Measurements from ENCODE around the gene KRTAP4-16.
"Not testable (repeated sequence)": the region's sequence is repeated elsewhere in the genome, so short reads cannot be mapped to it uniquely, and the experiment has no call there.

KRTAP4-16 gene

DNA sequence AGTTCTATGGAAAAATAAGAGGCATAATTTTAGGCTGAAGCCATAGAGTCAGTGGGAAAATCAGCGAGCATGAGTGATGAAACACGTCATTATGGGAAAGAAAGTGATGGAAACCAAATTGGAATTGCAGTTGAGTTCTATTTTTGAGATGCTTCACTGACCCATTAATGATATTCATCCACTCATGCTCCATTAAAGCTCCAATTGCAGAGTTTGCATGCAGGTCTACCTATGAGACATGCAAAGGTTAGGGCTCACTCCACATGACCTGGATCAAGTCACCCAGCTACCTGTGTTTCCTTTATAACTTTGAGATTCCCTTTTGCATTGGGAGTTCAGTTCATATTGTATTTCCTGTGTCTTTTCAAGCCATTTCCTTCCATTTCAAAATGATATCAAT is 28.3 kb downstream of the KRTAP4-16 start:
- TF ChIP-seq, protein P1, sequence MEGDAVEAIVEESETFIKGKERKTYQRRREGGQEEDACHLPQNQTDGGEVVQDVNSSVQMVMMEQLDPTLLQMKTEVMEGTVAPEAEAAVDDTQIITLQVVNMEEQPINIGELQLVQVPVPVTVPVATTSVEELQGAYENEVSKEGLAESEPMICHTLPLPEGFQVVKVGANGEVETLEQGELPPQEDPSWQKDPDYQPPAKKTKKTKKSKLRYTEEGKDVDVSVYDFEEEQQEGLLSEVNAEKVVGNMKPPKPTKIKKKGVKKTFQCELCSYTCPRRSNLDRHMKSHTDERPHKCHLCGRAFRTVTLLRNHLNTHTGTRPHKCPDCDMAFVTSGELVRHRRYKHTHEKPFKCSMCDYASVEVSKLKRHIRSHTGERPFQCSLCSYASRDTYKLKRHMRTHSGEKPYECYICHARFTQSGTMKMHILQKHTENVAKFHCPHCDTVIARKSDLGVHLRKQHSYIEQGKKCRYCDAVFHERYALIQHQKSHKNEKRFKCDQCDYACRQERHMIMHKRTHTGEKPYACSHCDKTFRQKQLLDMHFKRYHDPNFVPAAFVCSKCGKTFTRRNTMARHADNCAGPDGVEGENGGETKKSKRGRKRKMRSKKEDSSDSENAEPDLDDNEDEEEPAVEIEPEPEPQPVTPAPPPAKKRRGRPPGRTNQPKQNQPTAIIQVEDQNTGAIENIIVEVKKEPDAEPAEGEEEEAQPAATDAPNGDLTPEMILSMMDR (IDR thresholded peaks at IDR 0.05; ENCODE audit: low read depth, low read length) = no peak
- no peak for DNase-seq (ENCODE audit: low read depth in 2 of 2)
- H3K4me3 ChIP-seq (replicated peaks in 1 of 2; ENCODE audit: low read depth in 2 of 2, low read length in 2 of 2) = no peak overlapping the region

DNA sequence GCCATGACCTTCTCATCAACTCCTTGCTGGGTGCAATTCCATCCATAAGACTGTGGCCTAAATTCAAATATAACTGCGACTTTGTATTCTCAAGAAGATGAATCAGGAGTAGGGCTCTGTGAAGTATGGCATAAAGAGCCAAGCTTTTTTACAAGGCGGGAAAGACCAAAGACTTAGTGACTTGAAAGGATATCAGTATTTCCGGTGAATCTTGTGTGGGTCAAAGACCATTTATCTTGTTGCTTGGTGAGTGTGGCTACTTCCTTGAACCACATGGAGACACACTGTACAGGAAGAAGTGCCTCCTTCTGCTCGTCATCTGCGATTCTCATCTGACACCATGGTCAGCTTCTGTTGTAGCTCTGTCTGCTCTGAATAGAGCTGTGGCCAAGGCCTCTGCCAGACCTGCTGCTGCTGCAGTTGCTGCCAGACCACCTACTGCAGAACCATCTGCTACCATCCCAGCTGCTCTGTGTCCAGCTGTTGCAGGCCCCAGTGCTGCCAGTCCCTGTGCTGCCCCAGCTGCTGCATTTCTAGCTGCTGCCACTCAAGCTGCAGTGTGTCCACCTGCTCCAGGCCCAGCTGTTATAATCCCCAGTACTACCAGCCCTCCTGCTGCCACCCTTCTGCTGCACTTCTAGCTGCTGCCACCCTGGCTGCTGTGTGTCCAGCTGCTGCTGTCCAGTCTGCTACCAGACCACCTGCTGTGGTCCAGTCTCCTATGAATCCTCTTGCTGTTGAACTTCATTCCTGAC is 30.2 kb downstream of the KRTAP4-16 start:
- TF ChIP-seq, protein P1 (IDR thresholded peaks at IDR 0.05; ENCODE audit: low read depth, low read length) = no peak
- H3K4me3 ChIP-seq (replicated peaks in 1 of 2; ENCODE audit: low read depth in 2 of 2, low read length in 2 of 2) = no peak overlapping the region
- no peak for DNase-seq (ENCODE audit: low read depth in 2 of 2)

DNA sequence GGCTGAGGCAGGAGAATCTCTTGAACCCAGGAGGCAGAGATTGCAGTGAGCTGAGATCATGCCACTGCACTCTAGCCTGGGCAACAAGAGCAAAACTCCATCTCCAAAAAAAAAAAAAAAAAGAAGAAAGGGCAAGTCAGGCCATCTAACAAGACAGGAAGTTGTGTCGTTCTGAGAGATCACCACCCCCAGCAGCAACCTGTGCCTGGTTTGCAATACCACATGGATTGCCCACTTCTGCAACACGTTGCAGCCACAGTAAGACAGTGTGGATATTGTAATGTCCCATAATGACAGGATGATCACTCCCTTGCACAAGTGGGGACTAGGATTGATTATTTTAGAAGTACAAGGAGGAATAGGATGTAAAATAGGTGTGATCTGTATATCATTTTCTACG is 33.0 kb downstream of the KRTAP4-16 start:
- TF ChIP-seq, protein P1 (IDR thresholded peaks at IDR 0.05; ENCODE audit: low read depth, low read length) = no peak

DNA sequence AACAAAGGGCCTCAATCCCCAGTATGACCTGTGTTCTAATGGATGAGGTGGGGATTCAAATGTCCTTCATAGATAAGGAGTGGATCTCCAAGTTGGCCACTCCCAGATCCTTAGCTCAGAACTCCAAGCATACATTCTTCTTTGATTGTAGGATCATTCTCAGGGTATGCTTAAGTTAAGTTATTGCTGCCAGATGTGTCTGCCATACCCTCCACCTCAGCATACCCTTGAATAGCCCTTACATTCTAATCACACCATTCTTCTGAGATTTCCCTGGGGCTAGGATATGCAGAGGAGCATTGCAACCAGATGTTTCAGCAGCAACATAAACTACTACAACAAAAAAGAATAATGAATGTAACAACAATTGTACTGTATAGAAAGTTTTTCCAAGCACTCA is 34.7 kb downstream of the KRTAP4-16 start:
- TF ChIP-seq, protein P1 (IDR thresholded peaks at IDR 0.05; ENCODE audit: low read depth, low read length) = no peak
- no peak overlapping the region for H3K4me3 ChIP-seq (replicated peaks in 1 of 2; ENCODE audit: low read depth in 2 of 2, low read length in 2 of 2)
- no peak for DNase-seq (ENCODE audit: low read depth in 2 of 2)

More for the DNA sequence above, 33.0 kb downstream of the KRTAP4-16 start:
- no peak for DNase-seq (ENCODE audit: low read depth in 2 of 2)
- no peak overlapping the region for H3K4me3 ChIP-seq (replicated peaks in 1 of 2; ENCODE audit: low read depth in 2 of 2, low read length in 2 of 2)

DNA sequence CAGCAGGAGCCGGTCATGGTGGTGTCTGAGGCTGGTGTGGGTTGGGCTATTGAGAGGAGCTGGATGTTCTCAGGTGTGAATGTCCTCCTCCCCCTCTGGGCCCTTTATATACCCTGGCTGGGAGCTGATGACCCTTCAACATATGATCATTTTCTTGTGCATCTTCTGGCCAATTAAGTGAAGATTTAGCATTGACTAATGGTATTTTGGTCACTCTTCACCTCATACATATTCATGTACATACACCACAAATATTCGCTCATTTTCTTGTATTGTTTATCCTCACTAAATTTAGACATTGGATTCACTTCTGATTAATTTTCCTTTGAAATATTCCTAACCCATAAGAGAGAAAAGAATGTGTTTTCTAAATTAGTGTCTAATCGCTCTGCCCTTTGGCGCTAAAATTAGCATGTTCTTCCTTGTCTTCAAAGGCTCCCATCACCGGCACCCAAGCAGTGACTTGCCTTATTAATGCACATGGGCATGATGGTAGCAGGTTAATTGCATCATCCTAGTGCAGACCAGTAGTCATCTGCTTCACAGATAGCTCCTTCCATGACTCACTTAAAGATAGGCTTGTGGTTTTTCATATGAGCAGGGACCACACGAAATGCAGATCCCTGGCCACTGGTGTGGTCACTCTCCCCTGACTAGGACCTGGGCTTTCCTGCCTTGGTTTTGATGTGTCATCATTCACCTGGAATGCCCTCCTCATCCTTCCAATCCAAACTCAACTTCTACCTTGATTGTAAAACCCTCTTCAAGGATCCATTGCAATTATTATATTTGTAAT is 36.0 kb downstream of the KRTAP4-16 start, which contains the start of gene KRTAP2-4:
Gene KRTAP2-4 (minus strand): TSS at position 51 of the 796 bp plus-strand sequence. CDS start 34 bp downstream, at position 17.
- DNase-seq (ENCODE audit: low read depth in 2 of 2) = peak; percentile 26 to 86
- TF ChIP-seq, protein P1 (IDR thresholded peaks at IDR 0.05; ENCODE audit: low read depth, low read length) = no peak
- H3K4me3 ChIP-seq (replicated peaks in 1 of 2; ENCODE audit: low read depth in 2 of 2, low read length in 2 of 2) = no peak within 1 kb of the TSS

DNA sequence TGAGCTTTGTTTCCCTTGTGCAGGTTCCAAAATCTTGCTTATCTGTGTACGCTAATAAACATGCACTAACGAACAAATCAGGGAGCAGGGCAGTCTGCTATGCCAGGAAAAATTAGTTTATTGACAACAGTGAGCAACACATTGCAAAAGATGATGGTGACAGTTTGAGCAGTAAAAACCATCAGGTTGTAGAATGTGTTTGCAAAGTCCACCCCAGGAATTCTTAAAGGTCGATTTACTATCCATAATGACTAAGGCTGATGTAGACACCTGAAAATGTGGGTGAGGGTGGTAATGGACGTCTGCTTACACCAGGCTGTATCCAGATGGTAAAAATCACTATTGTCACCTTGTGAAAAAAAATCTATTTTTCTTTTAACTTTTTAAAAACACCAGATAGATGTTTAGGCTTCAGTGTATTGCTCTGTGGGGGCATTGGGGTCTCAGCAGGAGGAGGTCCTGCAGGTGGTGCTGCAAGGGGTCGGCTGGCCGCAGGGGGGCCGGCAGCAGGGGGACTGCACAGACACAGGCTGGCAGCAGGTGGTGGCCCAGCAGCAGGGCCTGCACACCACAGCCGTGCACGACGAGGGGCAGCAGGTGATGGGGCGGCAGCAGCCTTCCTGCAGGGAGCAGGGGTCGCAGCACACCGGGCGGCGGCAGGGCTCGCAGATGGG is 36.9 kb downstream of the KRTAP4-16 start:
- not testable (repeated sequence) for DNase-seq (ENCODE audit: low read depth in 2 of 2); H3K4me3 ChIP-seq (replicated peaks in 1 of 2; ENCODE audit: low read depth in 2 of 2, low read length in 2 of 2)

DNA sequence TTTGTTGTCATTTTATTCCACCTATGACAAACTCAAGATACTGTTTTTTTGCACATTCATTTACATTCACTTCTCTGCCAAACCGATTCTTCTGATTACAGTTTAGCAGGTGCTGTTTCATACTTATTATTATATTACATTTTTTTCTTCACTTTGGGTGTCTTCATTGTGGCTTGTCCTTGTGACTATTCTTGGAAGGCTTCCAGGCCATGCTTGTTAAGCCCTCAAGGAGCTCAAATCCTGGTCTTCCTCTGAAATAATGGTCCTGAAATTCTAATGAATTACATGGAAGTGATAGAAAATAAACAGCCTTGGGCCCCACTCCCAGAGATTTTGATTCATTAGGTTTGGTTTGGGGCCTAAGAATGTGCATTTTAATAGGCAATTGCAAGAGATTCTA is 37.7 kb downstream of the KRTAP4-16 start:
- TF ChIP-seq, protein P1 (IDR thresholded peaks at IDR 0.05; ENCODE audit: low read depth, low read length) = no peak
- no peak for DNase-seq (ENCODE audit: low read depth in 2 of 2)
- H3K4me3 ChIP-seq (replicated peaks in 1 of 2; ENCODE audit: low read depth in 2 of 2, low read length in 2 of 2) = no peak overlapping the region

All from cardiac fibroblast (primary cell).